Measurements from ENCODE around the gene MEAK7. TPM values are rescaled to one million over a fixed set of nuclear protein-coding genes. Genes with fewer than 3 reads are reported as not detected.

The MEAK7 gene
- polyA plus RNA-seq, 1 experiment = 22.8 TPM

DNA sequence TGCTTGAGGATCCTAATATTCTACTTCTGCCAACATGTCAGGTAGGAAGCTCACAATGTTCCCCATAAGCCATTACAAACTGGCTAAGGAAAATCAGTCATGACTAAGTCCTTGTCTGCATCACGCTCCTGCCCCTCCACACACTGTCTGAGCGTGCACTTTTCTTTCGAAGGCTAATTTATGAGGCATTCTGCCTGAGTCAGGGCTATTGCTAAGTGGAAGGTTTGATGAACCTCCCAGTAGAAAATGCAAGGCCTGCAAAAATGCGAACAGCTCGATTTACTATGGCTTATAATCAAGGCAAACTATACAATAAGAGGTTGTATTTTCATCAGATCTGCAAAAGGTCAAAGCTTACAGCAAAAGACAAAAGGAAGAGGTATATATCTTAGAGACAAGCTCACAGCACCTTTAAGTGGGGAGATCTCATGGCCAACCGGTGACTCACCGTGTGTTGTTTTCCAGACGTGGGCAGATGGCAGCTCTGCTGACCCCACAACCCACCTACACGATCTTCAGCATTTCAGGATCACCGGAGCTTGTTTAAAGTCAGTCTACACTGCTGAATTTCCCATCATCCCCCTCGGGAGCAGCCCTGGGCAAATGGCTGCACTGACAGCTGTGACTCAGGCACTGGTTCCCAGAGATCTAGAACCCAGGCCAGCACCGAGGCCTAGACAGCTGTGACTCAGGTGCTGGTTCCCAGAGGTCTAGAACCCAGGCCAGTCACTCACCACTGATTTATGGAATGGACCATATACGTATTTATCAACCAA is 26.1 kb downstream of the MEAK7 start:
- POLR2A ChIA-PET = interaction anchor here (0.5 kb wide), 1 partner anchor 140 kb away, joined by 4 read pairs; no protein-coding TSS in a partner anchor

DNA sequence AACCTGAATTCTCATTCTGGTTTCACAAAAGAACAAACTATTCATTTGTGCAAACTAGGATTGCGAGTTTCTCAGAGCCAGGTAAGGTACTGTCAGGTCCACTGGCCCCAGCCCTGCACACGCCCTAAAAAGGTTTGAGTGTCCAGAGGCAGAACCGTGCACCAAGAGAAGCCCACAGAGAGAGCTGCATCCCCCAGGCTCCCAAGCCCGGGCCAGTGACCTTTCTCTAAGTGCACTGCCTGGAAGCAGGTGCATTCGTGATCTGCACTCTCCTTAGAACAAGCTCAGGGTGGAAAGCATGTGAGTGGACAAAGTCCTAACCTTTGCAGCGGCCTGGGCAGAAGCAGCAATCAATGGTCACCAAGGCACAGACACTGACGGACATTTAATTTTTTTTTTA is 26.8 kb downstream of the MEAK7 start:
- Histone ChIP-seq H3K27ac (ENCODE audit: low read depth, low read length) (no peak overlapping the region), H3K4me3 (ENCODE audit: low read depth, low read length) (no peak overlapping the region), H3K27me3 (ENCODE audit: control insufficient read depth, insufficient read depth, low read length) (no peaks in the 10 kb centered on the region), H3K9me3 (ENCODE audit: control insufficient read depth, insufficient read depth, low read length) (no peaks in the 10 kb centered on the region; the same call in 1 of the 2 replicates)
- TF ChIP-seq, protein P1, sequence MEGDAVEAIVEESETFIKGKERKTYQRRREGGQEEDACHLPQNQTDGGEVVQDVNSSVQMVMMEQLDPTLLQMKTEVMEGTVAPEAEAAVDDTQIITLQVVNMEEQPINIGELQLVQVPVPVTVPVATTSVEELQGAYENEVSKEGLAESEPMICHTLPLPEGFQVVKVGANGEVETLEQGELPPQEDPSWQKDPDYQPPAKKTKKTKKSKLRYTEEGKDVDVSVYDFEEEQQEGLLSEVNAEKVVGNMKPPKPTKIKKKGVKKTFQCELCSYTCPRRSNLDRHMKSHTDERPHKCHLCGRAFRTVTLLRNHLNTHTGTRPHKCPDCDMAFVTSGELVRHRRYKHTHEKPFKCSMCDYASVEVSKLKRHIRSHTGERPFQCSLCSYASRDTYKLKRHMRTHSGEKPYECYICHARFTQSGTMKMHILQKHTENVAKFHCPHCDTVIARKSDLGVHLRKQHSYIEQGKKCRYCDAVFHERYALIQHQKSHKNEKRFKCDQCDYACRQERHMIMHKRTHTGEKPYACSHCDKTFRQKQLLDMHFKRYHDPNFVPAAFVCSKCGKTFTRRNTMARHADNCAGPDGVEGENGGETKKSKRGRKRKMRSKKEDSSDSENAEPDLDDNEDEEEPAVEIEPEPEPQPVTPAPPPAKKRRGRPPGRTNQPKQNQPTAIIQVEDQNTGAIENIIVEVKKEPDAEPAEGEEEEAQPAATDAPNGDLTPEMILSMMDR (IDR thresholded peaks at IDR 0.05; ENCODE audit: low read depth, low read length) = no peak
- ChIA-PET CTCF (interaction anchor here (0.6 to 2.4 kb wide), 5 partner anchors 166 to 393 kb away, joined by 3 to 7 read pairs (median 4); partner anchors contain the start of gene TAF1C), POLR2A (no interaction called here)
- no peak for DNase-seq (ENCODE audit: low read depth, low spot score)

More for the DNA sequence above, 26.1 kb downstream of the MEAK7 start:
- H3K27ac ChIP-seq (ENCODE audit: low read depth, low read length) = peak overlapping the region; percentile 68
- H3K9me3 ChIP-seq (ENCODE audit: control insufficient read depth, insufficient read depth, low read length) = no peaks in the 10 kb centered on the region; the same call in 1 of the 2 replicates
- peak; percentile 43 for DNase-seq (ENCODE audit: low read depth, low spot score)
- CTCF ChIA-PET = interaction anchor here (0.6 to 2.4 kb wide), 7 partner anchors 9 to 394 kb away, joined by 3 to 7 read pairs (median 3); partner anchors contain the start of gene TAF1C
- H3K4me3 ChIP-seq (ENCODE audit: low read depth, low read length) = no peak overlapping the region
- TF ChIP-seq, protein P1 (IDR thresholded peaks at IDR 0.05; ENCODE audit: low read depth, low read length) = no peak
- H3K27me3 ChIP-seq (ENCODE audit: control insufficient read depth, insufficient read depth, low read length) = no peaks in the 10 kb centered on the region

DNA sequence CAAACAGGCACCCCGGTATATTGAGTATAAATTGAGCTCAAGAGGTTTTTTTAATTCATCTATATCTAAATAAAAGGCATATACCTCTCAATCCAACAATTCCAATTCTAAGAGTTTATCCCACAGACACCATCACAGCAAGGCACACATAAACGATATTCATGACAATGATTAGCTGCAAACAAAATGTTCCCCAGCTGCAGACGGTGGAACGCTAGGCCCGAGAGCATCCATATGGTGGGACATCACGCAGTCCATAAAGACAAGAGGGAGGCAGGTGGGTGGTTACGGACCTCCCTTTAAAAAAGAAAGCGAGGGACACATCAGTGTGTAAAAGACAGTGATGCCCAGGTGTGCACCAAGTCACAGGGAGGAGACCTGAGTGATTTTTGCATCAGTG is 28.1 kb downstream of the MEAK7 start:
- DNase-seq (ENCODE audit: low read depth, low spot score) = no peak
- TF ChIP-seq, protein P1 (IDR thresholded peaks at IDR 0.05; ENCODE audit: low read depth, low read length) = no peak
- no peak overlapping the region for H3K4me3 ChIP-seq (ENCODE audit: low read depth, low read length)
- H3K27ac ChIP-seq (ENCODE audit: low read depth, low read length) = no peak overlapping the region
- H3K27me3 ChIP-seq (ENCODE audit: control insufficient read depth, insufficient read depth, low read length) = no peaks in the 10 kb centered on the region
- CTCF ChIA-PET = interaction anchor here (1.0 kb wide), 1 partner anchor 8 kb away, joined by 5 read pairs; no protein-coding TSS in a partner anchor
- POLR2A ChIA-PET = no interaction called here
- peaks cover 7% of the 10 kb centered on the region; the same call in 1 of the 2 replicates for H3K9me3 ChIP-seq (ENCODE audit: control insufficient read depth, insufficient read depth, low read length)

DNA sequence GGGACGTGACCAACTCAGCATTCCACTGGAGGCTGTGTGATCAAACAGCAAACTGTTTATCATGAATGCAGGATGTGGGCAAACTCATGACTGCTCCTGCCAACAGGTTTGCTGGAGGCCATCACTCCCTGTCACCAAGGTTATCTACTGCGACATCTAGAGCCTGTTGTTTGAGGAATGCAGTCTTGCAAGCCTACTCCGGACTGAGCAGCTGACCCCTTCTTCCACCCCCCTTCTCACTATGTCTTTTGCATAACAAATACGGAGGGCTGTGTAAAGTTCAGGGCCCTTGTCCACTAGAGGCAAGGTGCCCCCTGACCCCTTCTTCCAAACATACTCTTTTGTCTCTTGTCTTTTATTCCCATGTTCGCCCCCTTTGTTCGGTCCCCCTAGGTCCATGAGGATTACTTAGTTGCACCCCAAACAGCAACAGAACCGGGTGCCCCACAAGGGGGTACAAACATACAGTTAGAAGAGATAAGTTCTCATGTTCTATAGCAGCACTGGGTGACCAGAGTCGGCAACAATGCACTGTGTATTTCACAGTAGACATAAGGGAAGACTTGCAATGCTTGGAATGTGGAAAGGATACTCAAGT is 28.7 kb downstream of the MEAK7 start:
- TF ChIP-seq, protein P1 (IDR thresholded peaks at IDR 0.05; ENCODE audit: low read depth, low read length) = no peak
- Histone ChIP-seq H3K9me3 (ENCODE audit: control insufficient read depth, insufficient read depth, low read length) (peaks cover 10% of the 10 kb centered on the region; the same call in 1 of the 2 replicates), H3K27me3 (ENCODE audit: control insufficient read depth, insufficient read depth, low read length) (no peaks in the 10 kb centered on the region), H3K27ac (ENCODE audit: low read depth, low read length) (no peak overlapping the region), H3K4me3 (ENCODE audit: low read depth, low read length) (no peak overlapping the region)
- CTCF ChIA-PET = interaction anchor here (1.0 kb wide), 1 partner anchor 9 kb away, joined by 5 read pairs; no protein-coding TSS in a partner anchor
- DNase-seq (ENCODE audit: low read depth, low spot score) = no peak
- POLR2A ChIA-PET = no interaction called here

DNA sequence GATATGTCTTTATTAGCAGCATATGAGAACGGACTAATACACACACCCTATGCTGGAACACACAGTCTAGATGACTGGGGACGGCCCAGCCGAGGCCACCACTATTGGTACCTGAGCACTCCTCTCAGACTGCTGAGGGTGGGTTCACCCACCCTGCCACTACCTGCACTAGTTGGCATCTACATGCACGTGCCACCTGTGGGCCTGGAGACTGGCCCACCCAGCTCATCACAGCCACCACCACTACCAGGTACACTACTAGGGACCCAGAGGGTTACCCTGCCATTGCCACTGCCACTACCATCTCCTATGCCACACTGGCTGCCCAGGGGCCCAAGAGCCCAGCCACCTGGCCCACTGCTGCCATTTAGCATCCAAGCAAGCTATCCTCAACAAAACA is 32.5 kb downstream of the MEAK7 start:
- POLR2A ChIA-PET = no interaction called here
- TF ChIP-seq, protein P1 (IDR thresholded peaks at IDR 0.05; ENCODE audit: low read depth, low read length) = no peak
- H3K4me3 ChIP-seq (ENCODE audit: low read depth, low read length) = no peak overlapping the region
- H3K9me3 ChIP-seq (ENCODE audit: control insufficient read depth, insufficient read depth, low read length) = peaks cover 13% of the 10 kb centered on the region
- CTCF ChIA-PET = interaction anchor here (0.6 kb wide), 1 partner anchor 160 kb away, joined by 4 read pairs; no protein-coding TSS in a partner anchor
- H3K27me3 ChIP-seq (ENCODE audit: control insufficient read depth, insufficient read depth, low read length) = no peaks in the 10 kb centered on the region
- H3K27ac ChIP-seq (ENCODE audit: low read depth, low read length) = no peak overlapping the region
- no peak for DNase-seq (ENCODE audit: low read depth, low spot score)
